HepG2 (cell line): ENCODE data around the gene MGLL. TPM values are rescaled to one million over a fixed set of nuclear protein-coding genes. Genes with fewer than 3 reads are reported as not detected.

Experiments
- ATAC-seq: fragments of 200-7000 bp; cut with Tn5 transposase; 3 replicates; pipeline ENCODE4 v1.9.1; 2020; ENCODE audit warnings: mild to moderate bottlenecking, moderate library complexity
- BruUV-seq: library from RNA; stranded (reverse); fragments of 400-500 nt; replicated peaks from 2 replicates; lab custom pipeline; 2021; lab: Mats Ljungman, UMichigan
- CTCF ChIA-PET: fragments of 300-600 bp; formaldehyde crosslinking; extraction: SDS; loops from one replicate; lab custom pipeline; 2021; ENCODE audit warnings: low total read pairs, inconsistent platforms, low intra/inter-chr PET ratio; lab: Yijun Ruan, JAX
- POLR2A ChIA-PET: fragments of 350-600 bp; sonication (Branson Sonifier 250); formaldehyde crosslinking; loops from one replicate; lab custom pipeline; 2020; ENCODE audit warnings: antibody characterized with exemption, inconsistent platforms; lab: Yijun Ruan, JAX
- DNase-seq: peaks from one replicate; pipeline ENCODE4 v3.0.0-alpha.2; 2015; ENCODE audit warnings: low spot score
- FAIRE-seq: peaks from 3 replicates; lab custom pipeline; 2011; peaks lifted over from hg19 to GRCh38; lab: Jason Lieb, UNC
- H2AFZ ChIP-seq: one replicate; pipeline ENCODE4 v1.6.1; 2011; ENCODE audit warnings: low read length, inconsistent platforms
- H3K27ac ChIP-seq: fragments of 300-600 bp; 3 replicates; pipeline ENCODE4 v1.8.0; 2011; ENCODE audit warnings: mixed run types, mild to moderate bottlenecking, mixed read lengths, low read length, inconsistent platforms; ENCODE audit not compliant: insufficient read depth; ENCODE audit errors: extremely low read length
- H3K27me3 ChIP-seq, 2 experiments: fragments of 200-600 bp in 1 of 2; 2 replicates in 1 of 2; 3 replicates in 1 of 2; pipeline versions ENCODE4 v1.6.0 to v1.8.0; 2011; ENCODE audit warnings: low read length in 2 of 2, mild to moderate bottlenecking in 2 of 2, moderate library complexity in 2 of 2, inconsistent platforms in 1 of 2; ENCODE audit not compliant: insufficient read depth in 2 of 2, control insufficient read depth in 1 of 2
- H3K36me3 ChIP-seq, 2 experiments: fragments of 200-600 bp in 1 of 2; replicated peaks in 1 of 2; 2 replicates in 1 of 2; 3 replicates in 1 of 2; pipeline versions ENCODE4 v1.5.1 to v1.8.0; 2011; ENCODE audit warnings: low read length in 2 of 2, inconsistent platforms in 1 of 2; ENCODE audit not compliant: insufficient read depth in 2 of 2, control insufficient read depth in 1 of 2
- H3K4me1 ChIP-seq: 2 replicates; pipeline ENCODE4 v1.5.1; 2012; ENCODE audit warnings: low read length, inconsistent platforms; ENCODE audit not compliant: insufficient read depth
- H3K4me2 ChIP-seq: 2 replicates; pipeline ENCODE4 v1.6.0; 2011; ENCODE audit warnings: low read depth, low read length, inconsistent platforms
- H3K4me3 ChIP-seq, 3 experiments: fragments of 200-600 bp in 1 of 3; sonication (generic), shearing (Covaris generic) in 1 of 3; replicated peaks in 1 of 3; 2 replicates each; pipeline ENCODE4 v1.5.1; 2011 to 2016; ENCODE audit warnings: low read length in 3 of 3, inconsistent platforms in 2 of 3, low read depth in 2 of 3, mild to moderate bottlenecking in 2 of 3, control low read depth in 1 of 3, mixed read lengths in 1 of 3; ENCODE audit not compliant: insufficient read depth in 1 of 3
- H3K79me2 ChIP-seq: one replicate; pipeline ENCODE4 v1.6.1; 2011; ENCODE audit warnings: low read length, inconsistent platforms; ENCODE audit not compliant: insufficient read depth
- H3K9ac ChIP-seq: 2 replicates; pipeline ENCODE4 v1.6.0; 2011; ENCODE audit warnings: mild to moderate bottlenecking, low read depth, low read length, inconsistent platforms; ENCODE audit not compliant: insufficient read depth
- H3K9me3 ChIP-seq: 2 replicates; pipeline ENCODE4 v1.5.1; 2012; ENCODE audit warnings: mild to moderate bottlenecking, low read length
- H4K20me1 ChIP-seq: 2 replicates; pipeline ENCODE4 v1.6.0; 2011; ENCODE audit warnings: inconsistent platforms, mild to moderate bottlenecking, low read length, moderate library complexity; ENCODE audit not compliant: insufficient read depth
- AGO1 ChIP-seq: fragments of 200-400 bp; formaldehyde crosslinking; IDR thresholded peaks from 2 replicates; pipeline ENCODE4 v1.6.1; 2017; ENCODE audit warnings: mild to moderate bottlenecking, low read depth, low read length, moderate library complexity; ENCODE audit not compliant: poor library complexity, severe bottlenecking
- MXD1 ChIP-seq: sonication (generic); formaldehyde crosslinking; IDR thresholded peaks from 2 replicates; pipeline ENCODE4 v1.4.0; 2020; ENCODE audit warnings: mild to moderate bottlenecking, missing genetic modification reagents
- PPARG ChIP-seq: conservative IDR thresholded peaks from 2 replicates; pipeline ENCODE4 v1.6.1; 2016; ENCODE audit warnings: missing biosample characterization, missing genetic modification reagents
- RCOR2 ChIP-seq: IDR thresholded peaks from 2 replicates; pipeline ENCODE4 v1.6.1; 2016; ENCODE audit warnings: missing biosample characterization, missing genetic modification reagents
- ZUFSP ChIP-seq: sonication (generic); formaldehyde crosslinking; IDR thresholded peaks from 2 replicates; pipeline ENCODE4 v1.9.0; 2021; ENCODE audit warnings: missing genetic modification reagents, mild to moderate bottlenecking, borderline replicate concordance
- WGBS: methylation state at CpG from one replicate; pipeline ENCODE4 v1.1.6; 2017; ENCODE audit warnings: low lambda C conversion rate; 5-methylcytosine and 5-hydroxymethylcytosine counted together
- in situ Hi-C: cut with HindIII; loops from 2 replicates; pipeline ENCODE4 v1.10.0; 2017; ENCODE audit warnings: low pct_unique_long_range_greater_than_20kb; ENCODE audit not compliant: extremely low pct_ligation_motif_present
- intact Hi-C: fragments of 100-400 bp; cut with micrococcal nuclease; formaldehyde crosslinking; loops from one replicate; pipeline ENCODE4 v1.10.0; 2022; ENCODE audit not compliant: unreplicated experiment
- polyA plus RNA-seq, 8 experiments: library from polyadenylated mRNA; depleted of rRNA in 3 of 8; stranded (reverse) in 7 of 8; unstranded in 1 of 8; fragments of >200 nt; fragmentation: Illumina TruSeq in 4 of 8; extraction: Trizol in 4 of 8; gene quantifications; 2 replicates each; pipeline versions ENCODE4 v1.2.1 to v1.2.3, GENCODE V29; 2011 to 2016; ENCODE audit warnings: low read depth in 4 of 8, missing spikeins in 1 of 8, mixed read lengths in 1 of 8; ENCODE audit not compliant: insufficient read depth in 1 of 8
- total RNA-seq, 5 experiments: library from RNA; depleted of rRNA; stranded (reverse); fragments of >200 nt; fragmentation: Illumina TruSeq; extraction: Trizol; gene quantifications; 2 replicates each; pipeline ENCODE4 v1.2.3, GENCODE V29; 2016; ENCODE audit warnings: low read depth in 1 of 5

The MGLL gene
- total and polyA plus RNA-seq, 2 of the 13 experiments (the other 11 are each of a cell fraction or from before 2014, with no cell fraction given) = not detected

GRCh38 chr3:127851899-127852298, 29.6 kb upstream of the MGLL start (continued):
- TF ChIP-seq ZUFSP (CRISPR knock-in tag) (no peak), RCOR2 (no peak)

- CTCF ChIA-PET = no interaction called here
- no peaks in the 10 kb centered on the region for H3K36me3 ChIP-seq
- BruUV-seq = no TSS peak
- H3K4me1 ChIP-seq = no peaks in the 10 kb centered on the region
- H2AFZ ChIP-seq = no peak overlapping the region
- no peak overlapping the region for H3K4me2 ChIP-seq
- H3K9ac ChIP-seq = no peak overlapping the region
- WGBS = 19% methylated on average over 5 of the region's 5 CpGs
- intact Hi-C loops = no loop called here
- H4K20me1 ChIP-seq = no peaks in the 10 kb centered on the region
- in situ Hi-C loops = no loop called here
- H3K4me3 ChIP-seq = no peak overlapping the region
- TF ChIP-seq MXD1 (no peak), PPARG (CRISPR knock-in tag) (no peak), AGO1 (no peak)
- TF ChIP-seq, all 625 proteins: peak for 0
- Histone ChIP-seq H3K27me3 (peaks cover 0 to 23% of the 10 kb centered on the region in 2 experiments; a peak in 2 of 5 replicates), H3K9me3 (no peaks in the 10 kb centered on the region), H3K27ac (no peak overlapping the region), H3K79me2 (no peaks in the 10 kb centered on the region)
- no peak for DNase-seq
- FAIRE-seq = no peak
- no peak for ATAC-seq
- POLR2A ChIA-PET = no interaction called here
Observed at GRCh38 chr3:127849368-127849767, 27.1 kb upstream of the MGLL start.
